CD4-positive, alpha-beta T cell treated with Interleukin-15 for 1 hour (primary cell): Measurements from ENCODE around the gene RCCD1.
"Not testable (repeated sequence)": the region's sequence is repeated elsewhere in the genome, so short reads cannot be mapped to it uniquely, and the experiment has no call there.

Experiments
- DNase-seq: peaks from one replicate; pipeline ENCODE4 v3.0.0-alpha.2; 2020

The RCCD1 gene, protein sequence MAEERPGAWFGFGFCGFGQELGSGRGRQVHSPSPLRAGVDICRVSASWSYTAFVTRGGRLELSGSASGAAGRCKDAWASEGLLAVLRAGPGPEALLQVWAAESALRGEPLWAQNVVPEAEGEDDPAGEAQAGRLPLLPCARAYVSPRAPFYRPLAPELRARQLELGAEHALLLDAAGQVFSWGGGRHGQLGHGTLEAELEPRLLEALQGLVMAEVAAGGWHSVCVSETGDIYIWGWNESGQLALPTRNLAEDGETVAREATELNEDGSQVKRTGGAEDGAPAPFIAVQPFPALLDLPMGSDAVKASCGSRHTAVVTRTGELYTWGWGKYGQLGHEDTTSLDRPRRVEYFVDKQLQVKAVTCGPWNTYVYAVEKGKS

DNA sequence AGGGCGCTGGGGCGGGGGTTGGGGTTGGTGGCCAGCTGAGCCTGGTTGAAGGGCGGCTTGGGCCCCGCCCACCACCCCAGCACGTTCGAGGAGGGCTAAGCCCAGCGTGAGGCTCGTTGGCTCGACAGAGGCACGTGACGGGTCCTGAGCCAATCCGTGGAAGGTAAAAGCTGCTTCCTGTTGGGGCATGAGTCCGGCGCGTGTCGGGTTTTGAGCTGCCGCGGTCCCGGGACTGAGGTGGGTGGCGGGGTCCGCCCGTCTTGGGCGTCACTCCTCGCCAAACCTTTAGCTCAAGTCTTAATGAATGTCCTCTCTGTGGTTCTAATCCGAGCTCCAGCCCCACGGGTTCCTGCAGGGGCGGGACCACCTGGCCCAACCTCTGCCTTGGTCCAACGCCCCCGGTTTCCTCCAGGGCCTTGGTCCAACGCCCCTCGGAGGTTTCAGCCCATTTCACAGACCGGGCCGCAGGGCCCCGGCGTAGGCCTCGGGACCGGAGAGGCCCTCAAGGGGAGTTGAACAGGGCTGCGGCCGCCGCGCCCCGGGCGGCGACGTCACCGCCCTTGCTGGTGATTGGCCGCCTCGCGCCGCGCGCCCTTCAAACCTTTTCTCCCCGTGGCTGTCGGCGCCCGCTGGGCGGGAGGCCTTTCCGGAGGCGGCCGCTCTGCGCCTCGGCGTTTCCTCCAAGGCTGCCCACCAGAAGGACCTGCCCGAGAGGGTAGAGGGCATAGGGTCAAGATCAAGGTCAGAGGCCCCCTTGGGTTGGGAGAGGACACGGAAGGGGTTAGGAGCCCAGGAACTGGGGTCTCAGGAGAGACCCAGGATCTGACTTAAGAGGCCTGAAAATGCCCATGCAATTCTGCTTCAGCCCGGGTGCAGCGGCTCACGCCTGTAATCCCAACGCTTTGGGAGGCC is at the start of gene RCCD1:
Gene RCCD1 (plus strand): TSS at position 173 of the 912 bp plus-strand sequence. CDS start 1,851 bp downstream, outside the sequence.
- DNase-seq: peak; percentile 91

DNA sequence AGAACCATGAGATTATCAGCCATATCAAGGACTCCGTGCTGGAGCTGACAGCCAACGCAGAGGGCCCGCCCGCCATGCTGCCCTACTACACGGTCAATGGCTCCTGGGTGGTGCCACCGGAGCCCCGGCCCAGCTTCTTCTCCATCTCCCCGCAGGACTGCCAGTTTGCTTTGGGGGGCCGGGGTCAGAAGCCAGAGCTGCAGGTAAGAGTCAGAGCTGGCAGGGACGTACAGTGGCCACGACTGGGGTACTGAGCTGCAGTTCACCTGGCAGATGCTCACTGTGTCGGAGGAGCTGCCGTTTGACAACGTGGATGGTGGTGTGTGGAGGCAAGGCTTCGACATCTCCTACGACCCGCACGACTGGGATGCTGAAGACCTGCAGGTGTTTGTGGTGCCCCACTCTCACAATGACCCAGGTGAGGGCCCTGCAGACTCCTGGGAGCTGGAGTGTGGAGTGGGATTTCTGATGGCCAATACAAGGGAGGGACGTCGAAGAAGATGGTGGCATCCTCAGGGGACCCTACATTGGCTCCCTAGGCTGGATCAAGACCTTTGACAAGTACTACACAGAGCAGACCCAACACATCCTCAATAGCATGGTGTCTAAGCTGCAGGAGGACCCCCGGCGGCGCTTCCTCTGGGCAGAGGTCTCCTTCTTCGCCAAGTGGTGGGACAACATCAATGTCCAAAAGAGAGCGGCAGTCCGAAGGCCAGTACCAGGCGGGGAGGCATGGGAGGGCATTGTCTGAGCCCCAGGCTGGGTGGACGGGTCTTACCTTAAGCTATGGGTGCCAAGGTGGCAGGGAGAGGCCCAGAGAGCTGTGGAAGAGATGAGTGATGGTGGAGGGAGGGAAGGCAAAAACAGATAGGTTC is 49.1 kb upstream of the RCCD1 start:
- no peak for DNase-seq

DNA sequence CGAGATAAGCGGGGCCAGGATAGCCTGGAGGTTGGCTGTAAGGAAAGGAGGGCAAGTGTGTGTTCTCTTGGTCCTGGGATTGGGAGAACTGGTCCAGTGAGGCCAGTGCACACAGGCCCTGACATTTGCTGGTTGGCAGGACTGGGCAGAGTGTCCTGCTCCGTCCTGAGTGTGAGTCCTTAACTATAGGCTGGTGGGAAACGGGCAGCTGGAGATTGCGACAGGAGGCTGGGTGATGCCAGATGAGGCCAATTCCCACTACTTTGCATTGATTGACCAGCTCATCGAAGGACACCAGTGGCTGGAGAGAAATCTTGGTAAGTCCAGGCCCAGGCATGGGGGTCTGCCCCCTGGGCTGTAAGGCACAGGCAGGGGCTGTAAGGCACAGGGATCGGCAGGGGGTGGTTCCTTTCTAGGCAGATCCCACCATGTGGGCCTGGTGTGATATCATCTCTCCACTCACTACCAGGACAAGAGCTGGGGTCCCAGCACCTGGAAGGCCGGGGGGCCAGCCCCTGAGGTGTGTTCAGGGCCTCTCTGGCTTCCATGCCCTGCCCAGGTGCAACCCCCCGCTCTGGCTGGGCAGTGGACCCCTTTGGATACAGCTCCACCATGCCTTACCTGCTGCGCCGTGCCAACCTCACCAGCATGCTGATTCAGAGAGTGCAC is 48.4 kb upstream of the RCCD1 start:
- no peak for DNase-seq

DNA sequence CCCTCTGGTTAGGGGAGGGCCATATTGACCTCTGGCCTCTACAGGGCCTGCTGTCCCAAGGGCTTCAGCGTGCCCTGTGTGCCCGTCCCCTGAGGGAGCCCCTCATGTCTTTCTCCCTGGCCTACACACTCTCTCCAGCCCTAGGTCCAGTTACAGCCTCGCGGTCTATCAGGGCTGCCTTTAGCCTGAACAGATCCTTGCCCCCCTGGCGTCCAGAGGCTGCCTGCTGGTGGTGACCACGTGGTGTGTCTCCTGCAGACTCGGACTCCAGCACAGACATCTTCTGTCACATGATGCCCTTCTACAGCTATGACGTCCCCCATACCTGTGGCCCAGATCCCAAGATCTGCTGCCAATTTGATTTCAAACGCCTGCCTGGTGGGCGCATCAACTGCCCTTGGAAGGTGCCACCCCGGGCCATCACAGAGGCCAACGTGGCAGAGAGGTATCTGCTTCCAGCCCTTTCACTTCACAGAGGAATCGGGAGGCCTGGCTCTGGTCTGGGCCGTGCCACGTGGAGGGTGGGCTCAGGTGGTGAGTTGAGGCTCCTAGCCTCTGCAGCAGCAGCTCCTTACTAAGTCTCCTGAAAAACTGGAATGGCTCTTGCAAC is 47.5 kb upstream of the RCCD1 start:
- DNase-seq: no peak

DNA sequence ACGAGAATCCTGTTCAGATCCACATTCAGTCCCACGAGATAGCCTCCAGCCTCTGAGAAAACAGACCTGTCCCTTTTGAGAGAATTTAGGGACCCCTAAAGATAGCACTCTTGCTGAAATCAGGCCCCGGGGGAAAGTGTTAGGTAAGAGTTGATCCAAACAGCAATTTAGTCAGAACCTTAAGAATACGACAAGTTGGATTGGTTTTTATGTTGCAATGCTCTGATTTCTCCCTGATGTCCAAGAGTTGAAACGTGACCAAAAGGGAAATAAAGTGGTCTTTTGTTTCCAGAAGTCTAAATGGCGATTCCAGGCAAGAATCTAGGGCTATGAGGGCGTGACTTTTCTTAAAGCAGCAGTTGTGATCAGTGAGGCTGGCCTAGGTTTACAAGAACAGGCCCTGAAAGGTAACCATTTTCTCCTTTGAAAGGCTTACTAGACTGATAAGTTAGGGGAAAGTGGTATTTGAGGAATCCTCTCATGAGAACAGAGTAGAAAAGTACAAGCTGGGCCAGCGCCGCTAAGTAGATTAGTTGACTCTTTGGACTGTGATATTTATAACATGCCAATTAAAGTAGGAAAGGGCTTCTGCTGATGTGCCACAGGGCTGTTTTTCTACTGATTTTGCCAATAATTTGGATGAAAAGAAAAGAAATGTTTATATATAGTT is 46.7 kb upstream of the RCCD1 start:
- DNase-seq: no peak

DNA sequence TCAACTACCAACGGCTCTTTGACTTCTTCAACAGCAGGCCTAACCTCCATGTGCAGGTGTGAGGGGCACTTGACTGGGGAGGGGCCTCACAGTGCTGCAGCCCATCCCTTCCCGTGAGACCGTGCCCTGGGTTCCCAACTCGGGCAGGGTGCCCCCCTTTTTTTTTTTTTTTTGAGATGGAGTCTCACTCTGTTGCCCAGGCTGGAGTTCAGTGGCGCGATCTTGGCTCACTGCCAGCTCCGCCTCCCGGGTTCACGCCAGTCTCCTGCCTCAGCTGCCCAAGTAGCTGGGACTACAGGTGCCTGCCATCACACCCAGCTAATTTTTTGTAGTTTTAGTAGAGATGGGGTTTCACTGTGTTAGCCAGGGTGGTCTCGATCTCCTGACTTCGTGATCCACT is 45.2 kb upstream of the RCCD1 start:
- DNase-seq: not testable (repeated sequence)

DNA sequence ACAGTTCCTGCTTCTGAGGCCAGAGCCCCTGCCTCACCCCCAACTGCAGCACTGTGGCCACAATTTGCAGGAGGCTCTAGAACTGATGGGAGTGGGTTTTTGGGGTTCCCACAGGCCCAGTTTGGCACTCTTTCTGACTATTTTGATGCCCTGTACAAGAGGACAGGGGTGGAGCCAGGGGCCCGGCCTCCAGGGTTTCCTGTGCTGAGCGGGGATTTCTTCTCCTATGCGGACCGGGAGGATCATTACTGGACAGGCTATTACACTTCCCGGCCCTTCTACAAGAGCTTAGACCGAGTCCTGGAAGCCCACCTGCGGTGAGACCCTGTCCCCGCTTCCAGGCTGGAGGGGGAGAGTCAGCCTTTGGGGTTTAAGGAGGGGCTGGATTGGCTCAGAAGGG is 44.7 kb upstream of the RCCD1 start:
- DNase-seq: no peak

DNA sequence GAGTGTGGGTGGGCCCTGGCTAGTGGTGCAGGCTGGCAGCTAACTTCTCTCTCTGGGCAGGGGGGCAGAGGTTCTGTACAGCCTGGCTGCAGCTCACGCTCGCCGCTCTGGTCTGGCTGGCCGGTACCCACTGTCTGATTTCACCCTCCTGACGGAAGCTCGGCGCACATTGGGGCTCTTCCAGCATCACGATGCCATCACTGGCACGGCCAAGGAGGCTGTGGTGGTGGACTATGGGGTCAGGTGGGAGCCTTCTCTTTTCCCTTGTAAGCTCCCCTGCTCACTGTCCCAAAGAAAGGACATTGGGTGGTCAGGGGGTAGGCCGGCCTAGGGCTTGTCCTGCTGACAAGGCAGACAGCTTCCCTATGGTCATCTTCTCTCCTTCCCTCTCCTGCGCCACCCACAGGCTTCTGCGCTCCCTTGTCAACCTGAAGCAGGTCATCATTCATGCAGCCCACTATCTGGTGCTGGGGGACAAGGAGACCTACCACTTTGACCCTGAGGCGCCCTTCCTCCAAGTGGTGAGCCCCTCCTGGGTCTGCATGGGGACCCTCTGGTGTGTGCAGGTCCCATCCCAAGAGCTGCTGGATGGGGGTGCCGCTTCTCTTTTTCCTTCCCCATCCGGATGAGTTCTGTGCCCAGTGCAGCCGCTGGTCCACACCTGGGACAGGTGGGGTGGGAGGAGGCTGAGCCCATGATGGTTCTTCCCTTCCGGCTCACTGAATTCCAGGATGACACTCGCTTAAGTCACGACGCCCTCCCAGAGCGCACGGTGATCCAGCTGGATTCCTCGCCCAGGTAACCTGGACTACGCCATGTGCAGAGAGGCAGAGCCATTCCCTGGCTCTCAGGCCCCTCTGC is 44.0 kb upstream of the RCCD1 start:
- no peak for DNase-seq

DNA sequence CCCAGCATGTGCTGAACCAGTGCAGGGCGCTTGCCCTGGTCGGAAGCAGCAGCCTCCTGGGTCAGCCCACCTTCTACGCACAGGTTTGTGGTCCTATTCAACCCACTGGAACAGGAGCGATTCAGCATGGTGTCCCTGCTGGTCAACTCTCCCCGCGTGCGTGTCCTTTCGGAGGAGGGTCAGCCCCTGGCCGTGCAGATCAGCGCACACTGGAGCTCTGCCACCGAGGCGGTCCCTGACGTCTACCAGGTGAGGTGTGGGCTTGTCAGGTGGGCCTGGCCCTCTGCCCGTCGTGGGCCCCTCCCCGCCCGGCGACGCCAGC is 43.4 kb upstream of the RCCD1 start:
- DNase-seq: no peak

DNA sequence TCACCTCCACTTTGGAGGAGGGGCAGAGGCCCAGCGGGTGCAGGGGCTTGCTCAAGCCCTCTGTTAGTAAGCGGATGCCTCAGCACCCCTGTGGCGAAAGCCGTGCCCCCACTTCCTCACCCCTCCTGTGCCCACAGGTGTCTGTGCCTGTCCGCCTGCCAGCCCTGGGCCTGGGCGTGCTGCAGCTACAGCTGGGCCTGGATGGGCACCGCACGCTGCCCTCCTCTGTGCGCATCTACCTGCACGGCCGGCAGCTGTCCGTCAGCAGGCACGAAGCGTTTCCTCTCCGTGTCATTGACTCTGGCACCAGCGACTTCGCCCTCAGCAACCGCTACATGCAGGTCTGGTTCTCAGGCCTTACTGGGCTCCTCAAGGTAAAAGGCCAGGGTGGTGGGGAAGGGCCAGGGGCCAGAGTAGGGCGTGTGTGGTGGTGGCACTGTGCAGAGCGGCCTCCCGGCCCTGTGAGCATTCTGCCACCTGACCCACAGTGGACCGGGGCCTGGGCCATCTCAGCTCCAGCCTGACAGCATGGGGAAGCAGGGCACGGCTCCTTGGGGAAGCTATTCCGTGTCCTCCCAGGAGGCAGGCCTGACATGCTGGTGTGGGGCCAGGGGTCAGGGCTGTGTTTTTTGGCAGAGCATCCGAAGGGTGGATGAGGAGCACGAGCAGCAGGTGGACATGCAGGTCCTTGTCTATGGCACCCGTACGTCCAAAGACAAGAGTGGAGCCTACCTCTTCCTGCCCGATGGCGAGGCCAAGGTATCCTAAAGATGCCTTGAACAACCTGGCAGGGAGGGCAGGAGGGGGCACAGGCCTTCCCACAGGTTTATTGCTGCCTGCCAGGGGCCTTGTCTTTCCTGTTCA is 42.5 kb upstream of the RCCD1 start:
- no peak for DNase-seq

DNA sequence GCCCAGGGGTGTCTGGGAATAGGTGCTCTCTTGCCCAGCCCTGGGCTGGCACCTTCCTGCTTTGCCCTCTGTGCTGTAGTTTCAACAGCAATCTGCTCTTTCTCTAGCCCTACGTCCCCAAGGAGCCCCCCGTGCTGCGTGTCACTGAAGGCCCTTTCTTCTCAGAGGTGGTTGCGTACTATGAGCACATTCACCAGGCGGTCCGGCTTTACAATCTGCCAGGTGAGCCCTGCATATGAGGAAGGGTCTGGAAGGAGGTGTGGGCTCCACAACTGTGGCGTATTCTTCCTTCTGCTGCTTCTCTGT is 42.0 kb upstream of the RCCD1 start:
- DNase-seq: no peak

DNA sequence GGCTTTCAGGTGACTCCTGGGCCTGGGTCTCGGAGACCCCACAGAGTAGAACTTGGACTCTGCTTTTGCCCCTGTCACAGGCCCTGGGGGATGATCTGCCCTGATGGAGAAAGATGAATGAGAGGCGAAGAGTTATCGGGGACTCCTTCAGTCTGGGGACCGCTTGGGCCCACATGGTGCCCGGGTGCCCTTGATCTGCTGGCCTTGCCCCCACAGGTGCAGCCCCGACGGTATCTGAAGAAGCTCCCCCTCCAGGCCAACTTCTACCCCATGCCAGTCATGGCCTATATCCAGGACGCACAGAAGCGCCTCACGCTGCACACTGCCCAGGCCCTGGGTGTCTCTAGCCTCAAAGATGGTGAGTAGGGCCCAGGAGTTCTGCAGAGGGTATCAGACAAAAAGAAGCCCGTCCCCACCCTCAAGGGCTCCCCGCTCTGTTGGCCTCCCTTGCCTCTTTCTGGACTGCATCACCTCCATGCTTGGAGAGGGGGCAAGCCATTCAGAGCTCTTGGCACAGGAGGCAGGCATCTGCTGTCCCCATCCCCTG is 41.2 kb upstream of the RCCD1 start:
- peak; percentile 10 for DNase-seq

DNA sequence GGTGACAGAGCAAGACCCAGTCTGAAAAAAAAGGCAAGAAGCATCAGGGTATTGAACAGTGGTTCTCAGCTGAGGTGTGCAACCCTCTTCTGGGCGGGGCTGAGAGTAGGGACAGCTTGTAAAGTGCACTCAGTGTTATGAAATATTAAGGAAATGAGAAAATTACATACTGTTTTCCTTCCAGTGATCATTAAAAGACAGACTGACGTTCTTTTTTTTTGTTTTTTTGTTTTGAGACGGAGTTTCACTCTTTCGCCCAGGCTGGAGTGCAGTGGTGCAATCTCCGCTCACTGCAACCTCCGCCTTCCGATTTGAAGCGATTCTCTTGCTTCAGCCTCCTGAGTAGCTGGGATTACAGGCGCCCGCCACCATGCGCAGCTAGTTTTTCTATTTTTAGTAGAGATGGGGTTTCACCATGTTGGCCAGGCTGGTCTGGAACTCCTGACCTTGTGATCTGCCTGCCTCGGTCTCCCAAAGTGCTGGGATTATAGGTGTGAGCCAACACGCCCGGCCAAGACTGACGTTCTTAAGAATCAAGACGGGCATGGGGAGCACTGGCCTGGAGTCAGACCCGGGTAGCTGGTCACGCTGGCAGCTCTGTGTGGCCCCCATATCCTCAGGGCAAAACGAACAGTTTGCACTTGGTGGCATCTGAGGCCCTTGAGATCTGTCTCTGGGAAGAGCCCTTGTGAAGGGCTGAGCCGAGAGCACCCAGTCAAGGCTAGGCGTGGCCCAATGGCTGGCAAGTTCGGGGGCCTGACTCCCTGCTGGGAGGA is 40.2 kb upstream of the RCCD1 start:
- DNase-seq: peak; percentile 41

DNA sequence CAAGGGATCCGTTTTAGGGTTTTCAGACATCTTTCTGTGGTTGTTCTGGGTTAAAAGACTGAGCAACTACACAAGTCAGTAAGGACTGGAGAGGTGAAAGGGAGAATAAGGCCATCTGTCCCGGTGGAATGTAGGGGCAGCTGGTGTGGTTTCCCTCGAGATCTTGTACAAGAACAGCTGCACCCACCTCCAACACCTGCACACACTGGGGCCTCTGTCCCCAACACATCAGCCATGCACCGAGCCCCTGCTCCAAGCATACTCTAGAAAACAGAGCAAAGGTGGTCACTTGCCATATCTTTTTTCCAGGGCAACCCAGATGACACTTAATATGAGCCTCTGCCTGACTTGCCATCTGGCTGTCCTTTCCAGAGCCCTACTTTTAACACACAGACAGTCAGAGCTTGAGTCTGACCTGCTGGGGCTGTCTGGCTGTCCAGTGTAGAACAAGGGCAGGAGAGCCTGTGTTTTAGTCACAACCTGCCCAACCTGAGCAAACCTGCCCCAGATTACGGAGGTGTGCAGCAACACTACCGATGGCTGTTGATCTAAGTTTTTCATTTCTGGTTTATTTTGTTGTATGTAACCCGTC is 39.4 kb upstream of the RCCD1 start:
- DNase-seq: no peak

DNA sequence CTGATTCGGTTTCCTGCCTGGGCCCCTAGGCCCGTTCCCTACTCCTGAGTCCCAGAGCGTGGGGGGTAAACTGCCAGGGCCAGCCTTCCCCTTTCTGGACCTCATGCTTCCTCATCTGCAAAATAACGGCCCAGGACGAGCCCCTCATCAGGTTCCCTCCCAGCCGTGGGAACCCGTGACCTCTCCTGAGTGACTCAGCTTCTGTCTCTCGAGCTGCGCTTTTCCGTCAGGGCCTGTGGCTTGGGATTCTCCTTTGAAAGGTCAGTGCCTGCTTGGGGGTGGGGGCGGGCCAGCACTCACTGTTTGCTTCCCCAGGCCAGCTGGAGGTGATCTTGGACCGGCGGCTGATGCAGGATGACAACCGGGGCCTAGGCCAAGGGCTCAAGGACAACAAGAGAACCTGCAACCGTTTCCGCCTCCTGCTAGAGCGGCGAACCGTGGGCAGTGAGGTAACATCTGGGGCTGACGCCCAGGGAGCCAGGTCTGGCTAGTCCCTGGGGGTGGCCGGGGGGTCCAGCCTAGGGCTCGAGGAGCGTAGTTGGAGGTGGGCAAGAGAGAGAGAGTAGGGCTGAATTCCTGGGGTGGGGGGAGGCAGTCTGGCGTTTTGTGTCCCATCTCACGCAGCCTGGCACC is 38.8 kb upstream of the RCCD1 start:
- DNase-seq: peak; percentile 75

DNA sequence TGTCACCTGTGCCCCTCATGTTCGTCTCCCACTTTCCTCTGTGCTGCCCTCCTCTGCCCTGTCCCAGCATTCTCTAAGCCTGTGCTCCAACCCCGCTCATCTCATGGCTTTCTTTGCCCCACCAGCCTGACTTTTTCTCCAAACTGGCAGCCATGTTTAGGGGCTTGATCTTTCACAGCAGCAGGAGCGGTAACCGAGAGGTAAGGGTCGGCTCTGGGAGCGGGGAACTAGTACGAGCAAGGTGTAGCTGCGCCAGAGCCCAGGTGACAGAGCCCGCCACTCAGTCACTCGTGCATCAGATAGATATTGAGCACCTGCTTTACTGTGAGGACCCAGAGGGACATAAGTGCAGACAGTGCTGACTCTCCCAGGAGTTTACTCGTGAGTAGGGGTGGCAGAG is 38.2 kb upstream of the RCCD1 start:
- DNase-seq: no peak

DNA sequence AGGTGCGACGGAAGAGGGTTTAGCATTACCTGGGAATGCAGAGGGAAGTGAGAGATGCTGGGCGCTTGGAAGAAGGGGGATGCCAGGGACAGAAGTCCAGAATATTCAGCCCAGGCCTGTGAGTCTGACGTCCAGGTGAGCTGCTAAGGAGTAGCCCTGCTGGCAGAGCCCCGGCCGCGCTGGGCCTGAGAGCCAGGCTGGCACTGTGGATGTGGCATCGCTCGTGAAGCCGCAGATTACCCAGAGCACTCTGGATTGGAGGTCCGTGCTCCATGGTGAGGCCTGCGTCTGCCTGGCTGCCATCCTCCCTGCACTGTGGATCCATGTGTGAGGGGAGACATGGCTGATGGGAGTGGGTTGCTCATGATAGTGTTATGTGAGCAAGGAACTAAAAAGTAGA is 37.1 kb upstream of the RCCD1 start:
- DNase-seq: no peak
